HCT116 (cell line): Measurements from ENCODE around the gene NCOA1.

Experiments used
- CEBPB ChIP-seq: IDR thresholded peaks from 2 replicates; pipeline ENCODE4 v1.6.1; 2012; ENCODE audit warnings: low read depth
- CTCF ChIP-seq, 3 experiments: fragments of 200-600 bp in 1 of 3; sonication (generic) in 1 of 3; IDR thresholded peaks in 2 of 3; conservative IDR thresholded peaks in 1 of 3; 2 replicates each; pipeline ENCODE4 v1.5.1; 2012 to 2017; ENCODE audit warnings: low read depth in 2 of 3, low read length in 2 of 3, antibody characterized with exemption in 1 of 3, borderline replicate concordance in 1 of 3, control low read depth in 1 of 3, mild to moderate bottlenecking in 1 of 3, mixed read lengths in 1 of 3, mixed run types in 1 of 3, moderate library complexity in 1 of 3; ENCODE audit not compliant: insufficient read depth in 1 of 3
- EZH2 ChIP-seq: fragments of 200-600 bp; sonication (generic); IDR thresholded peaks from 2 replicates; pipeline ENCODE4 v1.6.1; 2017; ENCODE audit warnings: antibody characterized with exemption, mixed run types
- JUND ChIP-seq: IDR thresholded peaks from 2 replicates; pipeline ENCODE4 v1.6.1; 2012
- MAX ChIP-seq: IDR thresholded peaks from 2 replicates; pipeline ENCODE4 v1.6.1; 2012
- POLR2A ChIP-seq: IDR thresholded peaks from 2 replicates; pipeline ENCODE4 v1.7.0; 2011; ENCODE audit warnings: borderline replicate concordance; ENCODE audit not compliant: insufficient read depth, insufficient read length; ENCODE audit errors: extremely low read depth
- POLR2AphosphoS5 ChIP-seq: IDR thresholded peaks from 2 replicates; pipeline ENCODE4 v1.6.1; 2011; ENCODE audit warnings: mild to moderate bottlenecking, low read depth, low read length, moderate library complexity
- RAD21 ChIP-seq: IDR thresholded peaks from 2 replicates; pipeline ENCODE4 v1.6.1; 2012; ENCODE audit warnings: low read depth, mild to moderate bottlenecking
- REST ChIP-seq: IDR thresholded peaks from 2 replicates; pipeline ENCODE4 v1.6.1; 2012; ENCODE audit warnings: low read depth
- SIN3A ChIP-seq: IDR thresholded peaks from 2 replicates; pipeline ENCODE4 v1.6.1; 2012; ENCODE audit warnings: low read depth
- SP1 ChIP-seq: IDR thresholded peaks from 2 replicates; pipeline ENCODE4 v1.6.1; 2012; ENCODE audit warnings: low read depth
- TCF7L2 ChIP-seq: IDR thresholded peaks from 2 replicates; pipeline ENCODE4 v1.7.0; 2011; ENCODE audit warnings: borderline replicate concordance, inconsistent platforms; ENCODE audit not compliant: insufficient read depth, insufficient read length; ENCODE audit errors: extremely low read depth
- YY1 ChIP-seq: IDR thresholded peaks from 2 replicates; pipeline ENCODE4 v1.6.1; 2011; ENCODE audit warnings: low read length, low read depth, moderate library complexity, mild to moderate bottlenecking; ENCODE audit not compliant: insufficient replicate concordance; ENCODE audit errors: extremely low read depth
- ZFX ChIP-seq: fragments of 450-650 bp; IDR thresholded peaks from 2 replicates; pipeline ENCODE4 v1.6.1; 2017

DNA sequence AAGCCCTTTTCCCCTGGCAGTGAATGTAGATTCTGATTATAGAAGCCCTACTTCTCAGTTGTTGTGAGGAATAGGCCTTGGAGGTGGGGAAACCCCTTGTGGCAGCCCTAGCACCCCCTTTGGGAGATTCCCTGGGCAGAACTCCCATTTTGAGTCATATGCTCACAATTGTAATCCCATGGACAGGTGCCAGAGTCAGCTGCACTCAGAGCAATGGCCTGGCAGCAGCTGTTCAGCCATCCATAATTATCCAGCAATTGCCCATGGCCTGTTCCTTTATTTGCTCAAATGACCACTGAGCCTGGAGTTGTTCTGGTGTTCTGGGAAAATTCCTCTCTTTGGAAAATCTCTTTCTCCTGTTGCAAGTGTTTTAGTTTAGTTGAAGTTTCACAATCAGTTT, 230.4 kb downstream of the NCOA1 start:
- no peak for TF ChIP-seq EZH2
- no peak for TF ChIP-seq CTCF (IDR thresholded peaks at IDR 0.05 in 2 of 3, conservative IDR thresholded peaks at IDR 0.05 in 1 of 3; ENCODE audit: borderline replicate concordance in 1 of 3, insufficient read depth in 1 of 3, low read depth in 2 of 3, low read length in 2 of 3)
- TF ChIP-seq YY1, result no peak
- TF ChIP-seq MAX, result no peak
- TF ChIP-seq SP1, result no peak
- TF ChIP-seq REST, result no peak
- no peak for TF ChIP-seq RAD21
- TF ChIP-seq POLR2AphosphoS5, result no peak
- TF ChIP-seq POLR2A, result no peak
- TF ChIP-seq CEBPB, result no peak
- TF ChIP-seq JUND, result no peak
- no peak for TF ChIP-seq TCF7L2
- no peak for TF ChIP-seq SIN3A
- TF ChIP-seq ZFX, result no peak
